ENCODE data around the gene MTFR1L. TPM values are rescaled to one million over a fixed set of nuclear protein-coding genes. Genes with fewer than 3 reads are reported as not detected.

The MTFR1L gene
- polyA plus RNA-seq, 4 donors = 68.7 to 117 (median 89.4) TPM

- DNase-seq (ENCODE audit: low read depth in 4 of 4, low spot score in 3 of 4) = peak; percentile 53 to 75 (median 69)
Observed at GRCh38 chr1:25858906-25859789, 39.4 kb downstream of the MTFR1L start, which contains the start of gene AUNIP. Gene AUNIP (minus strand): TSS chr1:25859457. CDS start chr1:25859357, 100 bp downstream.

- DNase-seq (ENCODE audit: low read depth in 4 of 4, low spot score in 3 of 4) = no peak
Observed at GRCh38 chr1:25861316-25862286, 41.8 kb downstream of the MTFR1L start.

- no peak for DNase-seq (ENCODE audit: low read depth in 4 of 4, low spot score in 3 of 4)
Observed at GRCh38 chr1:25862785-25863485, 43.2 kb downstream of the MTFR1L start.

- DNase-seq (ENCODE audit: low read depth in 4 of 4, low spot score in 3 of 4) = no peak
Observed at GRCh38 chr1:25863486-25864262, 43.9 kb downstream of the MTFR1L start.

- DNase-seq (ENCODE audit: low read depth in 4 of 4, low spot score in 3 of 4) = no peak
Observed at GRCh38 chr1:25864434-25864833, 44.7 kb downstream of the MTFR1L start.

- no peak for DNase-seq (ENCODE audit: low read depth in 4 of 4, low spot score in 3 of 4)
Observed at GRCh38 chr1:25866288-25866687, 46.5 kb downstream of the MTFR1L start.

- peak in 2 of 4 donors; percentile 54 to 72 for DNase-seq (ENCODE audit: low read depth in 4 of 4, low spot score in 3 of 4)
Observed at GRCh38 chr1:25867210-25867991, 47.6 kb downstream of the MTFR1L start.

- DNase-seq (ENCODE audit: low read depth in 4 of 4, low spot score in 3 of 4) = no peak
Observed at GRCh38 chr1:25869909-25870606, 50.3 kb downstream of the MTFR1L start.

GRCh38 chr1:25870614-25871013 lies 50.9 kb downstream of the MTFR1L start:
- DNase-seq (ENCODE audit: low read depth in 4 of 4, low spot score in 3 of 4) = no peak

GRCh38 chr1:25871086-25871703 lies 51.4 kb downstream of the MTFR1L start:
- no peak for DNase-seq (ENCODE audit: low read depth in 4 of 4, low spot score in 3 of 4)

GRCh38 chr1:25871704-25872494 lies 52.1 kb downstream of the MTFR1L start:
- no peak for DNase-seq (ENCODE audit: low read depth in 4 of 4, low spot score in 3 of 4)

GRCh38 chr1:25872713-25873112 lies 53.0 kb downstream of the MTFR1L start:
- DNase-seq (ENCODE audit: low read depth in 4 of 4, low spot score in 3 of 4) = no peak

GRCh38 chr1:25873120-25873519 lies 53.4 kb downstream of the MTFR1L start:
- no peak for DNase-seq (ENCODE audit: low read depth in 4 of 4, low spot score in 3 of 4)

GRCh38 chr1:25874209-25874608 lies 54.5 kb downstream of the MTFR1L start:
- no peak for DNase-seq (ENCODE audit: low read depth in 4 of 4, low spot score in 3 of 4)

- no peak for DNase-seq (ENCODE audit: low read depth in 4 of 4, low spot score in 3 of 4)
Observed at GRCh38 chr1:25874635-25875153, 54.9 kb downstream of the MTFR1L start.

GRCh38 chr1:25875154-25875855 lies 55.6 kb downstream of the MTFR1L start, which contains the start of gene PAQR7:
Gene PAQR7 (minus strand): TSS chr1:25875708. CDS start chr1:25863839, 11,869 bp downstream.
- peak in 3 of 4 donors; percentile 65 to 69 (median 66) for DNase-seq (ENCODE audit: low read depth in 4 of 4, low spot score in 3 of 4)

All from left renal pelvis (tissue), 4 donors.